ENCODE data around the gene CTSC.

Gene CTSC

GRCh38 chr11:88379130-88379529, 41.6 kb upstream of the CTSC start:
- no peak for TF ChIP-seq EZH2phosphoT487 (IDR thresholded peaks at IDR 0.05; ENCODE audit: low read depth)
- Histone ChIP-seq H3K4me3 (ENCODE audit: low read length) (no peak overlapping the region), H3K9me3 (ENCODE audit: insufficient read depth, low read length) (no peaks in the 10 kb centered on the region), H2AFZ (ENCODE audit: low read depth, low read length) (no peak overlapping the region), H3K27me3 (ENCODE audit: low read depth, low read length) (no peaks in the 10 kb centered on the region), H3K9ac (ENCODE audit: low read length) (no peak overlapping the region), H3K27ac (ENCODE audit: low read length) (no peak overlapping the region), H3K79me2 (ENCODE audit: low read length) (no peaks in the 10 kb centered on the region), H3K4me2 (ENCODE audit: low read length) (no peak overlapping the region), H3K4me1 (ENCODE audit: low read length) (peaks cover 6% of the 10 kb centered on the region; the same call in 1 of the 2 replicates), H3K36me3 (replicated peaks; ENCODE audit: low read depth, low read length) (no peaks in the 10 kb centered on the region), H4K20me1 (ENCODE audit: insufficient read depth, low read length) (no peaks in the 10 kb centered on the region)

- H3K4me1 ChIP-seq (ENCODE audit: low read length), result peaks cover 6% of the 10 kb centered on the region; the same call in 1 of the 2 replicates
- TF ChIP-seq EZH2phosphoT487 (IDR thresholded peaks at IDR 0.05; ENCODE audit: low read depth) (no peak), CTCF (IDR thresholded peaks at IDR 0.05; ENCODE audit: low read depth, low read length) (no peak)
- no peak overlapping the region for H3K4me2 ChIP-seq (ENCODE audit: low read length)
Measured at GRCh38 chr11:88378422-88379066, 41.0 kb upstream of the CTSC start.

GRCh38 chr11:88377646-88378045, 40.1 kb upstream of the CTSC start:
- no peaks in the 10 kb centered on the region for H4K20me1 ChIP-seq (ENCODE audit: insufficient read depth, low read length)
- TF ChIP-seq EZH2phosphoT487 (IDR thresholded peaks at IDR 0.05; ENCODE audit: low read depth), result no peak
- no peak for TF ChIP-seq CTCF (IDR thresholded peaks at IDR 0.05; ENCODE audit: low read depth, low read length)
- H3K36me3 ChIP-seq (replicated peaks; ENCODE audit: low read depth, low read length), result peaks cover 5% of the 10 kb centered on the region
- 0 out of 2 replicates have a peak, but pooled peaks cover 3% of the 10 kb centered on the region for H3K4me1 ChIP-seq (ENCODE audit: low read length)
- H3K4me3 ChIP-seq (ENCODE audit: low read length), result no peak overlapping the region
- no peak overlapping the region for H3K4me2 ChIP-seq (ENCODE audit: low read length)
- H3K9me3 ChIP-seq (ENCODE audit: insufficient read depth, low read length), result no peaks in the 10 kb centered on the region
- no peak overlapping the region for H3K9ac ChIP-seq (ENCODE audit: low read length)
- no peak overlapping the region for H2AFZ ChIP-seq (ENCODE audit: low read depth, low read length)
- H3K27ac ChIP-seq (ENCODE audit: low read length), result no peak overlapping the region
- no peaks in the 10 kb centered on the region for H3K27me3 ChIP-seq (ENCODE audit: low read depth, low read length)
- H3K79me2 ChIP-seq (ENCODE audit: low read length), result no peaks in the 10 kb centered on the region

More at GRCh38 chr11:88378422-88379066, 41.0 kb upstream of the CTSC start:
- Histone ChIP-seq H3K36me3 (replicated peaks; ENCODE audit: low read depth, low read length) (peaks cover 3% of the 10 kb centered on the region), H3K4me3 (ENCODE audit: low read length) (no peak overlapping the region), H3K79me2 (ENCODE audit: low read length) (no peaks in the 10 kb centered on the region), H3K9ac (ENCODE audit: low read length) (no peak overlapping the region), H3K9me3 (ENCODE audit: insufficient read depth, low read length) (no peaks in the 10 kb centered on the region), H3K27me3 (ENCODE audit: low read depth, low read length) (no peaks in the 10 kb centered on the region), H4K20me1 (ENCODE audit: insufficient read depth, low read length) (no peaks in the 10 kb centered on the region), H2AFZ (ENCODE audit: low read depth, low read length) (no peak overlapping the region), H3K27ac (ENCODE audit: low read length) (no peak overlapping the region)

GRCh38 chr11:88377144-88377543, 39.6 kb upstream of the CTSC start:
- Histone ChIP-seq H3K4me1 (ENCODE audit: low read length) (0 out of 2 replicates have a peak, but pooled peaks cover 3% of the 10 kb centered on the region), H2AFZ (ENCODE audit: low read depth, low read length) (no peak overlapping the region), H3K27me3 (ENCODE audit: low read depth, low read length) (no peaks in the 10 kb centered on the region), H3K9ac (ENCODE audit: low read length) (no peak overlapping the region), H3K36me3 (replicated peaks; ENCODE audit: low read depth, low read length) (peaks cover 5% of the 10 kb centered on the region), H4K20me1 (ENCODE audit: insufficient read depth, low read length) (no peaks in the 10 kb centered on the region), H3K79me2 (ENCODE audit: low read length) (no peaks in the 10 kb centered on the region), H3K9me3 (ENCODE audit: insufficient read depth, low read length) (no peaks in the 10 kb centered on the region), H3K4me2 (ENCODE audit: low read length) (no peak overlapping the region), H3K27ac (ENCODE audit: low read length) (no peak overlapping the region), H3K4me3 (ENCODE audit: low read length) (no peak overlapping the region)
- no peak for TF ChIP-seq CTCF (IDR thresholded peaks at IDR 0.05; ENCODE audit: low read depth, low read length)
- TF ChIP-seq EZH2phosphoT487 (IDR thresholded peaks at IDR 0.05; ENCODE audit: low read depth), result no peak

Measured in OCI-LY3 (cell line).